Kidney tubule cell (primary cell): ENCODE measurements around the gene MAP2K6.

Source experiments
- DNase-seq: peaks from one replicate; pipeline ENCODE4 v3.0.0-alpha.2; 2018; ENCODE audit warnings: low spot score

MAP2K6 gene

DNA sequence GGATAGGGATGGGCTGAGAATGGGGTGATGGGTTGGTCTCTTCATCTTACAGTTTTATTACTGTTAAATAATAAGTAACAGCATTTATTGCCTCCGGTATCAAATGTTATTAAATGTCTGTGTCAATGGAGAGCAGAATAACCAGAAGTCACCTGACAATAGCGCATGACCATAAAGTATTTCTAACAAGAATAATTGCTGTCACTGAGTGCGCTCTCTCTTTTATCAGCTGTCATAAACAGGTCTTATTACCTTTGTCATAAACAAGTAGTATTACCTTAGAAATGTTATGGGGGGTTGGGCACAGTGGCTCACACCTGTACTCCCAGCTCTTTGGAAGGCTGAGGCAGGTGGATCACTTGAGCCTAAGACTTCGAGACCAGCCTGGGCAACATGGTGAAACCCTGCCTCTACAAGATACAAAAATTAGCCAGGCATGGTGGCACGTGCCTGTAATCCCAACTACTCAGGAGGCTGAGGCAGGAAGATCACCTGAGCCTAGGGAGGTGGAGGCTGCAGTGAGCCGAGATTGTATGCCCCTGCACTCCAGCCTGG is 120.6 kb downstream of the MAP2K6 start:
- no peak for DNase-seq

DNA sequence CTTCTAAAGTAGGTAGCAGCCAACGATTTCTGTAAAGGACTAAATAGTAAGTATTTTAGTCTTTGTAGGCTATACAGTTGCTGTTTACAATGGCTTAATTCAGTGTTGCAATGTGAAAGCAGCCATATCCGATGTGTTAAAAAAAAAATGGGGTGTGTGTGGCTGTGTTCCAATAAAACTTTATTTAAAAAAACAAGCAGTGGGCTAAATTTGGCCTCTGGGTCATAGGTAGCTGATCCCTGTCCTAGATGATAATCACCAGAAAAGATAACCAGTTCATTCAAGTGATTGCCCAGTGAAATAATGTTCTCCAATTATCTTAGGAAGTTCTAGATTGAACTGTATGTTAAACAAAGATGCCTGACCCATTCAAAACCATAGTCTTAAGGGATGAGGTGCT is 124.3 kb downstream of the MAP2K6 start:
- DNase-seq: no peak

DNA sequence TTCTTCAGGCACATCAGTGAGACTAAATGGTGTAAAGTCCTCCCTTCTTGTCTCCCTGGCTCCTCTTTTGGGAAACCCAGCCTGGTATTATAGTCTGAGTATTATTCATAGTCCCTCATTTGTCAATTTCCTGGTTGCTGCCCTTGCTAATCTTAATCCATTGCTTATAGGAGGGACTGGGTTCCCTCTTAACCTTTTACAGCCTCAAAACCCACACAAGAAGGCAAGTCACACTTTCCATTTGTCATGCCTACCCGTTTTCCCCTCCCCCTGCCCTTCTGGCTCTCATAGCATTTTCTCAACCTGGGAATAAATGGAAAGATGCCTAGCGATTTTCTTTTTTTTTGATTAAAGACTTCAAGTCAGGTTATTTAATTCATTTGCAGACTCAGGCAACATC is 124.8 kb downstream of the MAP2K6 start:
- DNase-seq: no peak

DNA sequence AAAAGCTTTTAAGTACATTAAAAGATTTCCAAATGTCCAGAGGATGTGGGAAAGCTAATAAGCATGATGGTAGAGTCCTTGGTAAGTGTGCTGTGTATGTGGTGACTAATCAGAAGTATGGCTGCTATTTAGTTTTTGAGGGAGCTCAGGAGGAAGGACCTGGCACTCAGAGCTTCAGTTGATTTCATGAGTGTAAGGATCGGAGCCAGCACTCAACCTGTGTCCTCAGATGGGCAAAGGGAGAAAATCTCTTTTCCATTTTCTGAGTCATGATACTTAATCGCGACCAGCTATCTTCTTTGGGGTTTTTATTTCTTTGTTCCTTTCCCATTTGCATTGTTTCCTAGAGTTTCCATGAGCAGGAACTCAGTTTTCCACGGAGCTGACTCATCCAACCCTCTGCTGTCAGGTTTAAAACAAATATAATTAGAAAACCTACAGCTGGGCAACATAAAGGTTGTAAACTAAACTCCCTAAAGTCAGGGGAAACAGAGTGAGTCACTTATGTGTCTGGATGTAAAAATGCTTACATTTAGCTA is 125.4 kb downstream of the MAP2K6 start:
- peak; percentile 61 for DNase-seq

DNA sequence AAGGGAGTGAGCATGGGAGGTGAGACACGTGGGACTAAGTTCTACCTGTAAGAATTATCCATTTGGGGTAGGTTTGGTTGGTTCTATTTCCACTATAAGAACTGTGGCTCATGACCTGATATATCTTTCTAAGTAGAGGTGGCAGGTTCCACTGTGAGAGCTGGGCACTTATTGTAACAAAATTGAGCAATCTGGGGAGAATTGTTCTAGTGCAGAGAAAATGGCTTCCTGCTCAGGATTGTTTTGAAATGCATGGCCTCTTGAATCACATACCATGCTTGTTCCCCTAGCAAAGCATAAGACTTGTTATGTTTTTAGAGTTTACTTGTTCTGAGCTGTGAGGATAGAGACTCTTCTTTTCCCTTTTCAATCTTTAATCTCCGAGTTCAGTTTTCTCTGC is 125.9 kb downstream of the MAP2K6 start:
- no peak for DNase-seq

DNA sequence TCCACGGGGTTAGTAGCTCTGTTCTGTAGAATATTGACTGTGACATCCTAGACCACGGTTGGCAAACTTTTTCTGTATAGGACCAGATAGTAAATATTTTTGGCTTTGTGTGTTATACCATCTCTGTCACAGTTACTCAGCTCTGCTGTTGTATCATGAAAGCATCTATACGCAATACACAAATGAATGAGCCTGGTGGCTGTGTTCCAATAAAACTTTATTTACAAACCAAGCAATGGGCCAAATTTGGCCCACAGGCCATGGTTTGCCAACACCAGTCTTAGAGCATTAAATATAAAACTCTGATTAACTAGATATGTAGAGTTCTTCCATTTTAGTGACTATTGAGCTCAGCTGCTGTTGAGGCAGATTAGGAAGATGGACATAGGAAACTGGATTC is 132.7 kb downstream of the MAP2K6 start:
- no peak for DNase-seq

DNA sequence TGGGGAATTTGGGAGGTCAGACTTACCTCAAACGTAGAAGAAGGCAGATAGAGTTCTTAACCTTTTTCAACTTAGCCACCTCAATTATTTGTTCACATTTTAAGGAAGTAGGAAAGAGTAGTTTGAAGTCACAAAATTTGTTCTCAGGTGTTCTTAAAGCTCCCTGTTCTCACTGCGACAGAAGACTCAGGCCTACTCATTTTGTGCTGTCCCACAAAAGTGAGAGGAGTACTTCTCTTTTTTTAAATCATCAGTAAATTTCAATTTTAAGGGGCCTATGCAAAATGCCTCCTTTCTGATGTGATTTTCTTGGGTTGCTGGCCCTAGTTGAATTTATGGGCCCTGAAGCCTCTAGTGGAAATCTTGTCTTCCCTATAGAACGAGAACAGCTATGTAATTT is 133.4 kb downstream of the MAP2K6 start:
- no peak for DNase-seq

DNA sequence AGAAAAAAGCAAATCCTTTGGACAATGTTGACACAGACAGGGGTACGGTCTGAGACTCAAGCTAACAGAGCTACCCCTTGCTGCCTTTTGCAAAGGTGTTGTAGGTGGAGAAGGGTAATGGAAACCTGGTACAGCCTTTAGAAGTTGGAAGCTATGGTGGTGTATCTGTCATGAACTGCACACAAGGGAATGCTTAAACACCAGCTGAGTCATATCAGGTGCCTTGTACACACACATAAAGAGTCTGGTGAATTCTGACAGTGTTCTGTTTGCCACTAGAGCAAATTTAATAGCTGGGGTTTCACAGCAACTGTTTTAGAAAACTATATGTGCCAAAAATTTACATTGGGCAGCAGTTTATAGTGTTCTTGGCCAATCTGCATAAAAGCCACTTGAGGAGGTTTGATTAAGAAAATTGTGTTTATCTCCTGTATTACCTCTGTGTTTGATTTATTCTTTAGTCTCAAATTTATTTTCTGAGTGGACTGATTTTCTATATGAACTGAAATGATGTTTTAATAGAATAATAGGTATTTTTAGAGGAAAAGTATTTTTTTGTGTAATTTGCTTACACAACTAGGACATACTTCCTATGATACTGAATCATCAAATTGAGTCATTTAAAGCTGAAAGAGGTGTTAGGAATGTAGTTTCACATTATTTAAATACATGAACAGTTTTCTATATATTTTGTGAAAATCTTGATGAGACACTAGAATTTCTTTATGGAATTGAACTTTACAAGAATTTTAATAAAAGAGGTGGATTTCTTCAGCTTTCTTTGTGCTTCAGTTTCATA is 136.9 kb downstream of the MAP2K6 start:
- peak; percentile 64 for DNase-seq

DNA sequence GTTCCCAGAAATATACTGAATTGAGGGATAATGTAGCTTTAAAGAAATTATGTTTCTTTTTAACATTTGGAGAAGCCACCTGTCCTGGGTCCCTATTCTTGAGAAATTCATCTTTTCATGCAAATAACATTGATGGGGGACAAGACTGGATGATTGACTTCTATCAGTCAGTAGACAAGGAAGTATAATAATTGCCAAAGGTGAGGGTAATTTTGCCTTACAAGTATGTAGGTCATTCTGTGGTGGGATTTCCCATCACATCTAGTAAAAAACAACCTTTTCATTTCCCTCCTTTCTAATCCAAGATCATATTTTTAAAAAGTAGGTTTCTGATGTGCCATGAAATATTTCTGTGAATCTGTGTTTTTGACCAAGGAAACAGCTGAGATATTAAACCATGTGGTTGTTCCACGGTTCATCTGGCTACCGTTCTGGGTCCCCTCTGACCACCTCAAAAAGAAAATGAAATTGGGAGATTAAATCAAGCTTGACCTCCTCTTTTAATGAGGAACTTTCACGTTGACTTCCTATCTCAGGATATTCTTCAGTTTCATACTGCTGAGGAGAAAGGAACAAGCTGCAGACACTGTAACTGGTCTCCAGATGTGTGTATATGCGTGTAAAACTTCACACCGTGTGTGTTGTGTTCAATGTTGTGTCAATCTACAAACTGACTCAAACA is 138.6 kb downstream of the MAP2K6 start:
- DNase-seq: no peak

DNA sequence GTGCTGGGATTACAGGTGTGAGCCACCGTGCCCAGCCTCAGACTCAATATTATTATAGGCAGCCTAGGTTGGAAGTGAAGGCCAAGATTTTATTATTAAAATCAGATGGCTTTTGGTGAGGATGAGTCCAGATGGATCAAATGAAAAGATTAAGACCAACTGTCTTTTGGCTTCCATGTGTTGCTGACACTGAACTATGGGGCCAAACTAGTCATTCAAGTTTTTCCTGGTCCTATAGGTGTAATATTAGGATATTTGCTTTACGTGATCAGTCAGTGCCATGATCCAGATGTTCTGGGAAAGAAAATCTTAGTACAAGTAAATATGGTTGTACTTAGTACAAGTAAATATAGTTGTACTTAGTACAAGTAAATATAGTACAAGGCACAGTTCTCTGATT is 140.6 kb downstream of the MAP2K6 start:
- DNase-seq: no peak

DNA sequence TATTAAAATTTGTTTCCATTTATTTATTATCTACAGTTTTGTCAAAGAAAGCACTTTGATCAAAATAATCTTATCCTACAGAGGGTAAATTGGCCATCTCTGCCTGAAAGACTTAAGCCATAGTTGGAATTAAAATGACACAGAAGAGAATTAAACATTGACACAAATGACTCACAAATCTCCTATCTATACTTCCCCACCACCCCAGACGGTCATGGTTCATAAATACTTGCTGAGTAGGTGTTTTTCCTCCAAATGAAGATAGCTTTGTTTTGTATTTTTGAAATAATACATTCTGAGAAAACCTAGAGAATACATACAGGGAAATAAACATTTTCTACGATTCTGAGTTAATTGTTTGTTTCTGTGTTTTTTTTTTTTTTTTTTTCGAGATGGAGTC is 142.8 kb downstream of the MAP2K6 start:
- peak; percentile 44 for DNase-seq

DNA sequence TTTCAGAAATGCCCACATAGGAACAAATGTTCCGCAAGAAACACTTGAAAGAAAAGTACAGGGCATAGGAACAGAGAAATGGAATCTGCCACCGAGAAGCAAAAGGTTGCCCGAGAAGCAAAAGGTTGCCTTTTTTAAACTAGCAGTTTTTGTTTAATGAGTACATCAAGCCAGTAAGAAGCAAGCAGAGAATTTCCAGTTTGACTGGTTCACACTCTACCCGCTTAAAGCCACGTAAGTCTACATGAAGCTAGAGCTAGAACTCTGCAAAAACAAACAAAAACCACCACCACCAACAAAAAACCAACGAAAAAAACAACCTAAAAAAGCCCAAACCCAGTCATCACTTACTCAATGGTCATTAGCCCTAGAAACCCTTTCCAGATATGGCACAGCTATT is 144.3 kb downstream of the MAP2K6 start:
- DNase-seq: no peak

DNA sequence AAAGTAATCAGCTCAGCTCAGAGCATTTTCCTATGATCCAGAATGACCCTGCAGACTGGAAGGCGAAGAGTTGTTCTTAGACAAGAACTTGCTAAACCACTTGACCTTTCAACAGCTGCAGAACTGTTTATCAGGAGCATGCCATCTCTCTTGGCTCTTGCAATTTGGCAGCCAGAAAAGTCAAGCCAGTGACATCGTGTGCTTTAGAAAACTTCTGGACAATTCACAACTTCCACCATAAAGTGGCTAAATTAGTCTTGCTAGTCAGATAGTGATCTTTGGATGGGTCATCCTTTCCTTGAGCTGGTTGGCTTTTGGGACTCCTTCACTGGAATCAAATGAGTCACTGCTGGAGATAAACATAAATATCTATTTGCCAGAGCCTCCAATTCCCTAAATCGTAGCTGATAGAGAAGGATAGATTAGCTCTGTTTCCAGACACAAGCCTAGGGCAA is 146.5 kb downstream of the MAP2K6 start:
- DNase-seq: no peak

DNA sequence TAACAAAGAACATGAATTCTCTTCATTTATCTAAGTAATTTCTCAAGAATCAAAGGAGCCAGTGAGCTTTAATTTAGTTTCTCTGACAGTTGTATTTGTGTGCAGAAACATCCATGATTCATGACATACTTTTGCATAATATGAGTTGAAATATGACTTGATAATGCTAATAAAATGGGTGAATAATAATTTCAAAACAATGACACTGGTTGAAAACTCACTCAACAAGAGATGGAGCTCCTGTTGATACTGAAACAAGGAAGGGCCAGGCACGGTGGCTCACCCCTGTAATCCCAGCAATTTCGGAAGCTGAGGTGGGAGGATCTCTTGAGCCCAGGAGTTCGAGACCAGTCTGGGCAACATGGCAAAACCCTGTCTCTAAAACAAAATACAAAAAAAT is 147.0 kb downstream of the MAP2K6 start:
- DNase-seq: no peak

DNA sequence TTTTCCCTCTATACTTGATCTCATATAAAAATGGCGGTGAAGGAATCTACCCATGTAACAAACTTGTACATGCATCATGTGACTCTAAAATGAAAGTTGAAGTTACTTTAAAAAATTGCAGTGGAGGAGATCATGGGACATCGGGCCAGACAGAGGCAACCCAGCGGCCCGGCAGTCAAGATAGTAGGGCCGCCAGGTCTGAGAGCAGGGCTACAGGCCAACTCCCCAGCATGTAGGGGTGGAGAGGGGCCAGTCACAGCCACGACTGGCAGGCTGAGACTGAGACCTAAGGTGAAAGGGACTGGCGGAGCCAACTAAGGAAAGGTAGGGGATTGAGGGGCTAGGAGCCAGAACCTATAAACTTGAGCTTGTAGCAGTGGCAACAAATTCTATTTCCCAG is 150.9 kb downstream of the MAP2K6 start:
- no peak for DNase-seq

DNA sequence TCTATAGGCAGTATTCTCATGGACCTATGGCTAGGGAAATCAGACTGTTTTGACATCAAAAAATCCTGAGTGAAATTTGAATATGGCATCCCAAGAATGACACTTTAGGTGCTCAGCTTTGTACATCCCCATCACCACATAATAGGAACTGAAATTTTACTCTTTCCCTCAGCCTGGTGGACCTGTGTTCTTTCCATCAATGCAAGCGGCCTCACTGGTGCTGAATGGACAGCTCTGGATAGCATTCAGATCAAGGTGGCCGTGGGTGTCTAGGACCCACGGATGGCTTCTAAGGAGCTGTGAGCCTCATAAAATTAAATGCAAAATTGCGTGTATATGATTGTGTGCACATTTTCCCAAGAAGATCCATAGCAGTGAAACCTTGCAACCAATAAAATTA is 152.6 kb downstream of the MAP2K6 start:
- no peak for DNase-seq

DNA sequence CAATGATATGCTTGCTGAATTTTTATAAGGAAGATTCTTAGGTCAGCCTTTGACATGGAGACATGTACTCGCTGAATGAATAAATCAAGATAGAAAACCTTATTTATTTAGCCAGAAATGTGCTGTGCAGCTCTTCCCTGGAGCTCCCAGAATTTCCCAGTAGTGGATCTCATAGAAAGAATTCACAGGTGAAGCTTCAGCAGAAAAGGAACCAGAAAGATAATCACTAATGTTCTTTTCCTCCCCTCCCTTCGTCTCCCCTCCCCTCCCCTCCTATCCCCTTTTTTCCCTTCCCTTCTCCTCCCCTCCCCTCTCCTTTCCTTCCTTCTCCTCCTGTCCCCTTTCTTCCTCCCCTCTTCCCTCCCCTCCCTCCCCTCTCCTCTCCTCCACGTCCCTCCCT is 158.2 kb downstream of the MAP2K6 start:
- no peak for DNase-seq

DNA sequence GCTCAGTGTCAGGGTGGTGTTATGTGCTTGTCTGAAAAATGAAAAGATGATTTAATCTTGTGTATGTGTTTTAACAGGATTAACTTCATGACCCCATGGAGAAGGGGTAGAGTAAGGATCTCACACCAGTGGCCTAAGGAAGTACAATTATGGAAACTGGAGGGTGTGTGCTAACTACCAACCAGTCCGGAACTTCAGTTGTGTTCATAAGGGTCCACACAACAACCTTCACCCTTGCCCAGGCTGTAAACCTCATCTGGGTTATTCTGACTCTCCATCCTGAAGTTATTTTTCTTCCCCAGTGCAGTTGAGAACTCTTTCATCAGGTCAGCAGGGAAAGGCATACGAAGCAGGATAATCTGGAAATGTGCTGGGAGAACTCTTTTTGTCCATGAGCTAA is 158.9 kb downstream of the MAP2K6 start:
- no peak for DNase-seq

DNA sequence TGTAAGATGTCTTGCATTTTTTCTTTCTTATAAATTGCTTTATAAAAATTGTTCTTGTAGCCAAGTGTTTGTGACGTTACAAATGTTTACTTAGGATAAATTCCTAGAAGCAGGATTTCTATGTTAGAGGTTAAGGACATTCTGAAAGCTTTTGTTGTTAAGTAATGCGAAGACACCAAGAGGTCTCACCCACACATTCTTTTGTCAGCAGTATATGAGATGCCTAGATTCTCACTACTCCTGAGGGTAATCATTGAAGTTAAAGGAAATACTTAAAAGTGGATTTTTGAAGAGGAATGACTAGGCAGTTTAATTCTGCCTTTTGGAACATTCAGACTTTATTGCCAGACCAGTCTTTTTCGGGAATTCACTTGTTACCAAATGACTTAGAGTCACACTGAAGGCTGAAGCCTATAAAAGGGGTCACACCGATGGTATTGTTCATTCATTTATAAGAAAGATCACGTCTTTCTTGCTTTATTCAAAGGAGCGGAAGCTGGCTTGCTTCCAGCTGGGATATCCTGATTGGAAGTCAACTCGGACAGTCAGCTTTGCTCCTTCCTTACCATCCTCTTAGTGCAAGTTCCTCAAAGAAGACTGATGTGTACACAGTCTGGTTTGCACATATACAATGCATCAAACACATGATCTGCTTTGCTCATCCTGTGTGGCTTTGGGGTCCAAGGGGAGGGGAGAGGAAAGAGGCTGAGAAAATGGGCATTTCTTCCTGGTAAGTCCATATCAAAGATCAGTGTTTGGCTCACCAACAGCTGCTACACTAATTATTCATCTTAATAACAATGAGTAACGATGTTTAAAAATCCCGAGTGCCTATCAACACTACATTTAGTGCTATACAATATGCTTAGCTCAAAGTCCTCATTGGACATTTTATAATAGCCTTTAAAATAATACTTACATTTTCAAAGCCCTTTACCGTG is 160.0 kb downstream of the MAP2K6 start:
- peak; percentile 39 for DNase-seq

DNA sequence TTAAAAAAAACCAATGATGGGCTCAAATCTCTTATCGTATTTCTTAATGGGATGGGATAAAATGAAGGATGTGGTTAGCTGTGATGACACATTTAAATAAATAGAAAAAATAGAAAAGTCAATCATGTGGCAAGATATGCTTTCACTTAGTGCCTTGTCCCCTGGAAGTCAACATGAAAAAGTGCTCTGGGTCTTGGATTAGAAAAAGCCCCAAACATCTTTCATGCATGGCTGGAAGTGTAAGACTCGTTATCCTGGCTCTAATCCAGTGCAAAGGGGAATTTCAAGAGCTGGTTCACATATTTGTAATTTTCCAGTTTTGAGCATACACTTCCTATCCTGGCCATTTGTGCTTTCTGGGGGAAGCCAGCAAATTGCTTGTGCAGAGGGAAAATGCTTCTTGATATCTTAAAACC is 160.9 kb downstream of the MAP2K6 start:
- DNase-seq: peak; percentile 93

DNA sequence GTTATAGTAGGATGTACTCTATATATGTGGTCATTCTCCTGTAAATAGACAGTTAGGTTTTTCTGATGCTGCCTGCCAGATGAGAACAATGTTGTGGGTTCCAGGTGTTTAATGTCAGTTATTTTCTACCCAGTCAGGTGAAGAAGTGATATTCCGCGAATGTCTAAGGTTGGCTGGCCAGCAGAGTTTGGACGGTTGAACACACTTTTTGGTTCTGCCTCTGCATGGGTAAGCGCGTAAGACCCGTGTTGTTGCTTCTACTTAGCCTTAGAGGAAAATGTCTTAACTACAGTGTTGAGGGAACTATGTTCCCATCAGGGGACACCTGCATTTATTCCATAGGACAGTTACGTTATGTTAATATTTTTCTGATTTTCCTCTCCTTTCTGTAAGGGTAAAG is 162.6 kb downstream of the MAP2K6 start:
- DNase-seq: no peak

DNA sequence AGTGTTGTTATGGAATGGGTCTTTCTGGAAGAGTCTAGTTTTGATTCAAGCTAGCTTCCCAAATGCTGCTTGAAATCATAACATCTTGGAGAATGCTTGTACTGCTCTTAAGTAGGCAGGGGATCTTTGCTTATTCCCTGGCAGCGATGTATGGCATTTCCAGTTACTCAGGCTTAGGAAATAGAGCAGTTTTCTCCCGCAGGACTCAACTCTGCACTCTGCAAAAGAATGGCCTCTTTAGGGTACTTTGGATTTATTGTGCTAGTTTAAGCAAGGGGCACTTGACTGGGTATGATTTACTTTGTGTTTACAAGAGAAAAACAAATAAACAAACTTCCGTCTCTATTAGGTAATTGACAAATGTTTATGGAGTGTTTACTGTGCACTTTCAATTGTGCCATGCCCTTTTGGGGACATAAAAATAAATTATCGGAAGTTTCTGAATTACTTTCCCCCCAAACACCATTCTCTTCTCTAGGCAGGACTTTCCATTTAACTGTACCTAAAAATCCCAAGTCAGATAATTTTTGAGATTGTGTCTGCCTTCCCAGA is 164.0 kb downstream of the MAP2K6 start:
- DNase-seq: no peak
